Measurements from ENCODE around the gene DBX1.
"Not testable (repeated sequence)": the region's sequence is repeated elsewhere in the genome, so short reads cannot be mapped to it uniquely, and the experiment has no call there.

DBX1 gene

DNA sequence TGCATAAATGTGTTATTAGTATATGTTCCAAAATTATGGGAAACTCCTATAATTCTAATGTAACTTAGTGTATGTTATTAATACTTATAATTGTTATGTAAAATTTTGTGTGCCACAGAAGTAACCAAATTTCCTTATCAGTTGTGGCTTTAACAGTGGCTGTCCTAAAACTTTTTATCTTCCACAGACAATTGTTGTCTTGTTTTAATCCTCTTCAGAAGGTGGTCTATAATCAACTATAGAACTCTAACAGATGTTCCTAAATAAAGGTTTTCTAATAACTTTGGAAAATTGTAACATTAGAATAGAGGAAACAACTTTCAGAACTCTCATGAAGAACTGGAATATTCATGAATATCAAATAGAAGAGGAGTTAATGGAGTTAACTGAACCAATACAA, 44.4 kb upstream of the DBX1 start:
- no peak overlapping the region for H2AFZ ChIP-seq (ENCODE audit: low read depth, low read length)
- no peak overlapping the region for H3K4me2 ChIP-seq (ENCODE audit: low read length)
- H4K20me1 ChIP-seq (ENCODE audit: insufficient read depth, low read length): no peaks in the 10 kb centered on the region
- TF ChIP-seq EZH2phosphoT487 (IDR thresholded peaks at IDR 0.05; ENCODE audit: low read depth): no peak
- TF ChIP-seq, protein P1, sequence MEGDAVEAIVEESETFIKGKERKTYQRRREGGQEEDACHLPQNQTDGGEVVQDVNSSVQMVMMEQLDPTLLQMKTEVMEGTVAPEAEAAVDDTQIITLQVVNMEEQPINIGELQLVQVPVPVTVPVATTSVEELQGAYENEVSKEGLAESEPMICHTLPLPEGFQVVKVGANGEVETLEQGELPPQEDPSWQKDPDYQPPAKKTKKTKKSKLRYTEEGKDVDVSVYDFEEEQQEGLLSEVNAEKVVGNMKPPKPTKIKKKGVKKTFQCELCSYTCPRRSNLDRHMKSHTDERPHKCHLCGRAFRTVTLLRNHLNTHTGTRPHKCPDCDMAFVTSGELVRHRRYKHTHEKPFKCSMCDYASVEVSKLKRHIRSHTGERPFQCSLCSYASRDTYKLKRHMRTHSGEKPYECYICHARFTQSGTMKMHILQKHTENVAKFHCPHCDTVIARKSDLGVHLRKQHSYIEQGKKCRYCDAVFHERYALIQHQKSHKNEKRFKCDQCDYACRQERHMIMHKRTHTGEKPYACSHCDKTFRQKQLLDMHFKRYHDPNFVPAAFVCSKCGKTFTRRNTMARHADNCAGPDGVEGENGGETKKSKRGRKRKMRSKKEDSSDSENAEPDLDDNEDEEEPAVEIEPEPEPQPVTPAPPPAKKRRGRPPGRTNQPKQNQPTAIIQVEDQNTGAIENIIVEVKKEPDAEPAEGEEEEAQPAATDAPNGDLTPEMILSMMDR (IDR thresholded peaks at IDR 0.05; ENCODE audit: low read depth, low read length): no peak
- H3K27me3 ChIP-seq (ENCODE audit: low read depth, low read length): no peaks in the 10 kb centered on the region
- no peaks in the 10 kb centered on the region for H3K9me3 ChIP-seq (ENCODE audit: insufficient read depth, low read length)
- no peaks in the 10 kb centered on the region for H3K79me2 ChIP-seq (ENCODE audit: low read length)
- H3K4me1 ChIP-seq (ENCODE audit: low read length): peaks cover 4% of the 10 kb centered on the region
- no peaks in the 10 kb centered on the region for H3K36me3 ChIP-seq (replicated peaks; ENCODE audit: low read depth, low read length)
- no peak overlapping the region for H3K9ac ChIP-seq (ENCODE audit: low read length)
- H3K4me3 ChIP-seq (ENCODE audit: low read length): no peak overlapping the region
- no peak overlapping the region for H3K27ac ChIP-seq (ENCODE audit: low read length)

DNA sequence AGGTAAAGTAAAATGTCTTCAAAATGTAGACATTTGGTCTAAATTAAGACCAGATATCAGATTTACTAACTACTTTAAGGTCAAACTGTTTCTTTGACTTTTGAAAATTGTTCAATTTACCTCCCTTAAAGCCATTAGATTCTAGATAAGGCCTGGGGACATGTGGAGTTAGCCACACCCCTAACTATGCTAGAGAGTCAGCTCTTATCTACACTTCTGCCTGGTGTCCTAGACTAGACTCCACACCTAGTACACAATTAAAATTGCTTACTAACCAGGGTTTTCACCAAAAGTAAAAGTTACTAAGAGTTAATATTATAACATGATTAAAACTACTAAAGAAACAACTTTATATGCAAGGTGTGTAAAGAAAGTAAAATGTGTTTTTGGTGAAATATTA, 43.6 kb upstream of the DBX1 start:
- Histone ChIP-seq H3K4me1 (ENCODE audit: low read length) (peaks cover 9% of the 10 kb centered on the region), H3K4me3 (ENCODE audit: low read length) (no peak overlapping the region), H3K79me2 (ENCODE audit: low read length) (no peaks in the 10 kb centered on the region), H3K9ac (ENCODE audit: low read length) (no peak overlapping the region), H3K27ac (ENCODE audit: low read length) (no peak overlapping the region), H3K36me3 (replicated peaks; ENCODE audit: low read depth, low read length) (no peaks in the 10 kb centered on the region), H2AFZ (ENCODE audit: low read depth, low read length) (no peak overlapping the region), H3K9me3 (ENCODE audit: insufficient read depth, low read length) (no peaks in the 10 kb centered on the region), H3K27me3 (ENCODE audit: low read depth, low read length) (no peaks in the 10 kb centered on the region), H4K20me1 (ENCODE audit: insufficient read depth, low read length) (no peaks in the 10 kb centered on the region), H3K4me2 (ENCODE audit: low read length) (no peak overlapping the region)
- TF ChIP-seq, protein P1 (IDR thresholded peaks at IDR 0.05; ENCODE audit: low read depth, low read length): no peak

DNA sequence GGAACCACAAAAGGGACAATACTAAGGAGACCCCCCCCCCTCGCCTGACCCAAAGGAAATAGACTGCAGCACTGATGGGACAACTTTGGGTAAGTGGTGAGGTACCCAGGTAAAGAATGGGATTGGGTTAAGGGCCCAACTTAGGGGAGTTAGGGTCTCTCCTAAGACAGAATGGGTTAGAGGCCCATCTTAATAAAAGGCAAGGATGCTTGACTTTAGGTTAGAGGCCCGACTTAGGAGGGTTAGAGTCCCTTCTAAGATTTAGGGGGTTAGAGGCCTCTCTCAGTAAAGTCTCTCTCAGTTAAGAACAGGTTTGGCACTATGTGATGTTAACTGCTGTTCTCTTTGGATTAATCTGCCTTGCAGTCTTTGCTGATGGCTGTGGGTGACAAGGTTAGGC, 41.0 kb upstream of the DBX1 start:
- no peaks in the 10 kb centered on the region for H3K27me3 ChIP-seq (ENCODE audit: low read depth, low read length)
- no peak for TF ChIP-seq EZH2phosphoT487 (IDR thresholded peaks at IDR 0.05; ENCODE audit: low read depth)
- TF ChIP-seq, protein P1 (IDR thresholded peaks at IDR 0.05; ENCODE audit: low read depth, low read length): no peak
- no peak overlapping the region for H2AFZ ChIP-seq (ENCODE audit: low read depth, low read length)

DNA sequence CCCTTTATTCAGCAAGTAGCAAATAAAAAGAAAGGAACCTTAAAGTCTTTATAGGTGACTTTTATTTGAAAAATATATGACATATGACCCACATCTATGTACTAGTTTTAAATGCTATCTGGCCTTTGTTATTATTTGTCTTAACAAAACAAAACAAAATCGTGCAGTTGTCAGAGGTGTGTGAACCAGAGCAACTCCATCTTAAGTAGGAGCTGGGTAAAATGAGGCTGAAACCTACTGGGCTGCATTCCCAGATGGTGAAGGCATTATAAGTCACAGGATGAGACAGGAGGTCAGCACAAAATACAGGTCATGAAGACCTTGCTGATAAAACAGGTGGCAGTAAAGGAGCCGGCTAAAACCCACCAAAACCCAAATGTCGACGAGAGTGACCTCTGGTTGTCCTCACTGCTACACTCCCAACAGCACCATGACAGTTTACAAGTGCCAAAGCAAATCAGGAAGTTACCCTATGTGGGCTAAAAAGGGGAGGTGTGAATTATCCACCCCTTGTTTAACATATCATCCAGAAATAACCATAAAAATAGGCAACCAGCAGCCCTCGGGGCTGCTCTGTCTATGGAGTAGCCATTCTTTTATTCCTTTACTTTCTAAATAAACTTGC, 40.2 kb upstream of the DBX1 start:
- H3K79me2 ChIP-seq (ENCODE audit: low read length); H3K27me3 ChIP-seq (ENCODE audit: low read depth, low read length); H3K9me3 ChIP-seq (ENCODE audit: insufficient read depth, low read length); H4K20me1 ChIP-seq (ENCODE audit: insufficient read depth, low read length); H3K4me3 ChIP-seq (ENCODE audit: low read length); H3K27ac ChIP-seq (ENCODE audit: low read length); H3K36me3 ChIP-seq (replicated peaks; ENCODE audit: low read depth, low read length); H2AFZ ChIP-seq (ENCODE audit: low read depth, low read length); H3K4me2 ChIP-seq (ENCODE audit: low read length); H3K9ac ChIP-seq (ENCODE audit: low read length): not testable (repeated sequence)
- H3K4me1 ChIP-seq (ENCODE audit: low read length): peaks cover 15% of the 10 kb centered on the region

More for the DNA sequence above, 41.0 kb upstream of the DBX1 start:
- no peak overlapping the region for H3K9ac ChIP-seq (ENCODE audit: low read length)
- H3K36me3 ChIP-seq (replicated peaks; ENCODE audit: low read depth, low read length): no peaks in the 10 kb centered on the region
- H4K20me1 ChIP-seq (ENCODE audit: insufficient read depth, low read length): no peaks in the 10 kb centered on the region
- no peaks in the 10 kb centered on the region for H3K9me3 ChIP-seq (ENCODE audit: insufficient read depth, low read length)
- no peak overlapping the region for H3K4me3 ChIP-seq (ENCODE audit: low read length)
- H3K79me2 ChIP-seq (ENCODE audit: low read length): no peaks in the 10 kb centered on the region
- no peak overlapping the region for H3K4me2 ChIP-seq (ENCODE audit: low read length)
- H3K4me1 ChIP-seq (ENCODE audit: low read length): peaks cover 15% of the 10 kb centered on the region
- H3K27ac ChIP-seq (ENCODE audit: low read length): no peak overlapping the region

Data from OCI-LY3 (cell line).